CD4-positive, alpha-beta T cell treated with Interleukin-2 at 100 ng/mL for 4 hours (primary cell): ENCODE data around the gene CENPX.
A peak's percentile ranks its signal among the peaks of the same experiment; 100 is the strongest.

Source experiments
- DNase-seq: peaks from one replicate; pipeline ENCODE4 v3.0.0-alpha.2; 2020; ENCODE audit warnings: low spot score

CENPX gene

GRCh38 chr17:82055023-82055964 lies 32.6 kb upstream of the CENPX start:
- DNase-seq, result no peak

GRCh38 chr17:82054351-82055022 lies 31.8 kb upstream of the CENPX start:
- no peak for DNase-seq

- no peak for DNase-seq
These were observed 31.0 kb upstream of the CENPX start for GRCh38 chr17:82053556-82054263.

- no peak for DNase-seq
These were observed 30.5 kb upstream of the CENPX start for GRCh38 chr17:82053130-82053529.

GRCh38 chr17:82052638-82053059 lies 30.0 kb upstream of the CENPX start:
- DNase-seq, result no peak

GRCh38 chr17:82051776-82052637 lies 29.3 kb upstream of the CENPX start, which contains the start of the genes GPS1 and RFNG:
TSS of gene GPS1 (plus strand) at chr17:82051898. CDS start at chr17:82051932, 34 bp downstream.
TSS of gene RFNG (minus strand) at chr17:82051811. CDS start at chr17:82051766, 45 bp downstream.
- DNase-seq, result peak; percentile 75

GRCh38 chr17:82050761-82051641 lies 28.3 kb upstream of the CENPX start:
- DNase-seq, result no peak

GRCh38 chr17:82050152-82050760 lies 27.6 kb upstream of the CENPX start:
- no peak for DNase-seq

GRCh38 chr17:82049521-82049971 lies 26.9 kb upstream of the CENPX start:
- DNase-seq, result no peak

- no peak for DNase-seq
These were observed 26.4 kb upstream of the CENPX start for GRCh38 chr17:82049106-82049505.

GRCh38 chr17:82048571-82048971 lies 25.9 kb upstream of the CENPX start:
- DNase-seq, result no peak

GRCh38 chr17:82047914-82048570 lies 25.4 kb upstream of the CENPX start:
- DNase-seq, result no peak

GRCh38 chr17:82047379-82047778 lies 24.7 kb upstream of the CENPX start:
- DNase-seq, result no peak

GRCh38 chr17:82046903-82047302 lies 24.2 kb upstream of the CENPX start:
- no peak for DNase-seq

- no peak for DNase-seq
These were observed 23.3 kb upstream of the CENPX start for GRCh38 chr17:82045936-82046484.

- DNase-seq, result no peak
These were observed 20.8 kb upstream of the CENPX start for GRCh38 chr17:82043507-82043906.

- no peak for DNase-seq
These were observed 20.0 kb upstream of the CENPX start for GRCh38 chr17:82042649-82043048.

GRCh38 chr17:82041144-82041814 lies 18.6 kb upstream of the CENPX start:
- DNase-seq, result no peak
